T-helper 1 cell treated with Interleukin-12 subunit alpha and Interleukin-12 subunit beta and Interleukin-4 antibody, amounts not matched to agents 30 ng/mL and 1 ng/mL, for 36 hours (primary cell): ENCODE measurements around the gene KIRREL2. TPM values are rescaled to one million over a fixed set of nuclear protein-coding genes. Genes with fewer than 3 reads are reported as not detected.

Experiments used
- intact Hi-C: fragments of 100-400 bp; cut with micrococcal nuclease; formaldehyde crosslinking; loops from one replicate; pipeline ENCODE4 v1.15.1; 2024
- total RNA-seq: library from RNA; stranded (reverse); gene quantifications from 2 replicates; pipeline ENCODE4 v1.2.3, GENCODE V29; 2022

Gene KIRREL2
- total RNA-seq, 1 donor from 2014 or later = 3.3 TPM

- intact Hi-C loops = no loop called here
These were observed 55.1 kb downstream of the KIRREL2 start for GRCh38 chr19:35911790-35912189.

GRCh38 chr19:35913589-35913988 is 56.9 kb downstream of the KIRREL2 start:
- intact Hi-C loops = no loop called here

- intact Hi-C loops = no loop called here
These were observed 58.7 kb downstream of the KIRREL2 start for GRCh38 chr19:35915443-35915842.

Other genes with a start within 250 kb of the KIRREL2 start
- 39.7 and 41.3 TPM in 2 replicates for gene HAUS5, start 244.2 kb upstream of the KIRREL2 start, total RNA-seq
- gene RBM42, start 227.9 kb upstream of the KIRREL2 start, total RNA-seq = 112 and 114 TPM in 2 replicates
- 0.59 TPM in 1 of 2 replicates, not detected in the other for gene ETV2, start 215.2 kb upstream of the KIRREL2 start, total RNA-seq
- 450 and 452 TPM in 2 replicates for gene COX6B1, start 208.6 kb upstream of the KIRREL2 start, total RNA-seq
- gene UPK1A, start 190.4 kb upstream of the KIRREL2 start, total RNA-seq = 0.27 and 0.56 TPM in 2 replicates
- 54.9 and 59.2 TPM in 2 replicates for gene ZBTB32, start 152.4 kb upstream of the KIRREL2 start, total RNA-seq
- 64.0 and 72.8 TPM in 2 replicates for gene KMT2B, start 138.9 kb upstream of the KIRREL2 start, total RNA-seq
- 88.5 and 88.8 TPM in 2 replicates for gene IGFLR1, start 114.5 kb upstream of the KIRREL2 start, total RNA-seq
- gene U2AF1L4, start 111.5 kb upstream of the KIRREL2 start, total RNA-seq = 33.7 and 35.2 TPM in 2 replicates
- gene PSENEN, start 111.3 kb upstream of the KIRREL2 start, total RNA-seq = 55.7 and 63.1 TPM in 2 replicates
- 15.0 and 15.5 TPM in 2 replicates for gene LIN37, start 108.3 kb upstream of the KIRREL2 start, total RNA-seq
- gene HSPB6, start 99.9 kb upstream of the KIRREL2 start, total RNA-seq = not detected in 2 replicates
- gene PROSER3, start 98.7 kb upstream of the KIRREL2 start, total RNA-seq = 51.4 and 55.9 TPM in 2 replicates
- gene ARHGAP33, start 81.3 kb upstream of the KIRREL2 start, total RNA-seq = 43.7 and 55.9 TPM in 2 replicates
- not detected in 2 replicates for gene PRODH2, start 44.1 kb upstream of the KIRREL2 start, total RNA-seq
- not detected in 2 replicates for gene NPHS1, start 4.4 kb upstream of the KIRREL2 start, total RNA-seq
- 1.7 and 3.6 TPM in 2 replicates for gene APLP1, start 11.7 kb downstream of the KIRREL2 start, total RNA-seq
- 54.0 and 63.1 TPM in 2 replicates for gene NFKBID, start 43.6 kb downstream of the KIRREL2 start, total RNA-seq
- gene HCST, start 45.6 kb downstream of the KIRREL2 start, total RNA-seq = 101 and 108 TPM in 2 replicates
- not detected in 2 replicates for gene TYROBP, start 51.4 kb downstream of the KIRREL2 start, total RNA-seq
- gene LRFN3, start 79.5 kb downstream of the KIRREL2 start, total RNA-seq = 13.1 and 14.7 TPM in 2 replicates
- 16.8 and 17.4 TPM in 2 replicates for gene SDHAF1, start 138.3 kb downstream of the KIRREL2 start, total RNA-seq
- gene SYNE4, start 151.9 kb downstream of the KIRREL2 start, total RNA-seq = 2.6 and 2.7 TPM in 2 replicates
- gene ALKBH6, start 157.3 kb downstream of the KIRREL2 start, total RNA-seq = 49.1 and 52.2 TPM in 2 replicates
- gene CLIP3, start 176.0 kb downstream of the KIRREL2 start, total RNA-seq = 3.4 and 3.8 TPM in 2 replicates
- 2.6 and 3.5 TPM in 2 replicates for gene THAP8, start 197.4 kb downstream of the KIRREL2 start, total RNA-seq
- 20.3 and 21.7 TPM in 2 replicates for gene WDR62, start 198.0 kb downstream of the KIRREL2 start, total RNA-seq